Measurements from ENCODE around the gene ECHDC3. TPM values are rescaled to one million over a fixed set of nuclear protein-coding genes. Genes with fewer than 3 reads are reported as not detected.

Gene ECHDC3
- total and polyA plus RNA-seq, 2 of the 13 experiments (the other 11 are each of a cell fraction or from before 2014, with no cell fraction given), result not detected

GRCh38 chr10:11699550-11700097 is 42.6 kb upstream of the ECHDC3 start (continued):
- TF ChIP-seq, protein P1, sequence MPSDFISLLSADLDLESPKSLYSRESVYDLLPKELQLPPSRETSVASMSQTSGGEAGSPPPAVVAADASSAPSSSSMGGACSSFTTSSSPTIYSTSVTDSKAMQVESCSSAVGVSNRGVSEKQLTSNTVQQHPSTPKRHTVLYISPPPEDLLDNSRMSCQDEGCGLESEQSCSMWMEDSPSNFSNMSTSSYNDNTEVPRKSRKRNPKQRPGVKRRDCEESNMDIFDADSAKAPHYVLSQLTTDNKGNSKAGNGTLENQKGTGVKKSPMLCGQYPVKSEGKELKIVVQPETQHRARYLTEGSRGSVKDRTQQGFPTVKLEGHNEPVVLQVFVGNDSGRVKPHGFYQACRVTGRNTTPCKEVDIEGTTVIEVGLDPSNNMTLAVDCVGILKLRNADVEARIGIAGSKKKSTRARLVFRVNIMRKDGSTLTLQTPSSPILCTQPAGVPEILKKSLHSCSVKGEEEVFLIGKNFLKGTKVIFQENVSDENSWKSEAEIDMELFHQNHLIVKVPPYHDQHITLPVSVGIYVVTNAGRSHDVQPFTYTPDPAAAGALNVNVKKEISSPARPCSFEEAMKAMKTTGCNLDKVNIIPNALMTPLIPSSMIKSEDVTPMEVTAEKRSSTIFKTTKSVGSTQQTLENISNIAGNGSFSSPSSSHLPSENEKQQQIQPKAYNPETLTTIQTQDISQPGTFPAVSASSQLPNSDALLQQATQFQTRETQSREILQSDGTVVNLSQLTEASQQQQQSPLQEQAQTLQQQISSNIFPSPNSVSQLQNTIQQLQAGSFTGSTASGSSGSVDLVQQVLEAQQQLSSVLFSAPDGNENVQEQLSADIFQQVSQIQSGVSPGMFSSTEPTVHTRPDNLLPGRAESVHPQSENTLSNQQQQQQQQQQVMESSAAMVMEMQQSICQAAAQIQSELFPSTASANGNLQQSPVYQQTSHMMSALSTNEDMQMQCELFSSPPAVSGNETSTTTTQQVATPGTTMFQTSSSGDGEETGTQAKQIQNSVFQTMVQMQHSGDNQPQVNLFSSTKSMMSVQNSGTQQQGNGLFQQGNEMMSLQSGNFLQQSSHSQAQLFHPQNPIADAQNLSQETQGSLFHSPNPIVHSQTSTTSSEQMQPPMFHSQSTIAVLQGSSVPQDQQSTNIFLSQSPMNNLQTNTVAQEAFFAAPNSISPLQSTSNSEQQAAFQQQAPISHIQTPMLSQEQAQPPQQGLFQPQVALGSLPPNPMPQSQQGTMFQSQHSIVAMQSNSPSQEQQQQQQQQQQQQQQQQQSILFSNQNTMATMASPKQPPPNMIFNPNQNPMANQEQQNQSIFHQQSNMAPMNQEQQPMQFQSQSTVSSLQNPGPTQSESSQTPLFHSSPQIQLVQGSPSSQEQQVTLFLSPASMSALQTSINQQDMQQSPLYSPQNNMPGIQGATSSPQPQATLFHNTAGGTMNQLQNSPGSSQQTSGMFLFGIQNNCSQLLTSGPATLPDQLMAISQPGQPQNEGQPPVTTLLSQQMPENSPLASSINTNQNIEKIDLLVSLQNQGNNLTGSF (CRISPR knock-in tag; IDR thresholded peaks at IDR 0.05), result no peak
- TF ChIP-seq ZFP36L2 (CRISPR knock-in tag; IDR thresholded peaks at IDR 0.05), result no peak
- TF ChIP-seq YY1 (IDR thresholded peaks at IDR 0.05; ENCODE audit: insufficient read depth, insufficient replicate concordance, low read depth, low read length), result peak; percentile 57
- peak; percentile 95 for TF ChIP-seq ZNF788 (CRISPR knock-in tag; IDR thresholded peaks at IDR 0.05; ENCODE audit: borderline replicate concordance)
- TF ChIP-seq, protein P2, sequence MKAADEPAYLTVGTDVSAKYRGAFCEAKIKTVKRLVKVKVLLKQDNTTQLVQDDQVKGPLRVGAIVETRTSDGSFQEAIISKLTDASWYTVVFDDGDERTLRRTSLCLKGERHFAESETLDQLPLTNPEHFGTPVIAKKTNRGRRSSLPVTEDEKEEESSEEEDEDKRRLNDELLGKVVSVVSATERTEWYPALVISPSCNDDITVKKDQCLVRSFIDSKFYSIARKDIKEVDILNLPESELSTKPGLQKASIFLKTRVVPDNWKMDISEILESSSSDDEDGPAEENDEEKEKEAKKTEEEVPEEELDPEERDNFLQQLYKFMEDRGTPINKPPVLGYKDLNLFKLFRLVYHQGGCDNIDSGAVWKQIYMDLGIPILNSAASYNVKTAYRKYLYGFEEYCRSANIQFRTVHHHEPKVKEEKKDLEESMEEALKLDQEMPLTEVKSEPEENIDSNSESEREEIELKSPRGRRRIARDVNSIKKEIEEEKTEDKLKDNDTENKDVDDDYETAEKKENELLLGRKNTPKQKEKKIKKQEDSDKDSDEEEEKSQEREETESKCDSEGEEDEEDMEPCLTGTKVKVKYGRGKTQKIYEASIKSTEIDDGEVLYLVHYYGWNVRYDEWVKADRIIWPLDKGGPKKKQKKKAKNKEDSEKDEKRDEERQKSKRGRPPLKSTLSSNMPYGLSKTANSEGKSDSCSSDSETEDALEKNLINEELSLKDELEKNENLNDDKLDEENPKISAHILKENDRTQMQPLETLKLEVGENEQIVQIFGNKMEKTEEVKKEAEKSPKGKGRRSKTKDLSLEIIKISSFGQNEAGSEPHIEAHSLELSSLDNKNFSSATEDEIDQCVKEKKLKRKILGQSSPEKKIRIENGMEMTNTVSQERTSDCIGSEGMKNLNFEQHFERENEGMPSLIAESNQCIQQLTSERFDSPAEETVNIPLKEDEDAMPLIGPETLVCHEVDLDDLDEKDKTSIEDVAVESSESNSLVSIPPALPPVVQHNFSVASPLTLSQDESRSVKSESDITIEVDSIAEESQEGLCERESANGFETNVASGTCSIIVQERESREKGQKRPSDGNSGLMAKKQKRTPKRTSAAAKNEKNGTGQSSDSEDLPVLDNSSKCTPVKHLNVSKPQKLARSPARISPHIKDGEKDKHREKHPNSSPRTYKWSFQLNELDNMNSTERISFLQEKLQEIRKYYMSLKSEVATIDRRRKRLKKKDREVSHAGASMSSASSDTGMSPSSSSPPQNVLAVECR (CRISPR knock-in tag; IDR thresholded peaks at IDR 0.05; ENCODE audit: borderline replicate concordance), result peak; percentile 61; the same call in 1 of the 2 replicates
- no peak for TF ChIP-seq ZFY (CRISPR knock-in tag; IDR thresholded peaks at IDR 0.05)
- peak; percentile 86; the same call in 1 of the 2 replicates for TF ChIP-seq IRF2 (CRISPR knock-in tag; IDR thresholded peaks at IDR 0.05)
- TF ChIP-seq ARID3A (IDR thresholded peaks at IDR 0.05; ENCODE audit: low read depth, low read length), result peak; percentile 68; the same call in 1 of the 2 replicates
- TF ChIP-seq, protein P3, sequence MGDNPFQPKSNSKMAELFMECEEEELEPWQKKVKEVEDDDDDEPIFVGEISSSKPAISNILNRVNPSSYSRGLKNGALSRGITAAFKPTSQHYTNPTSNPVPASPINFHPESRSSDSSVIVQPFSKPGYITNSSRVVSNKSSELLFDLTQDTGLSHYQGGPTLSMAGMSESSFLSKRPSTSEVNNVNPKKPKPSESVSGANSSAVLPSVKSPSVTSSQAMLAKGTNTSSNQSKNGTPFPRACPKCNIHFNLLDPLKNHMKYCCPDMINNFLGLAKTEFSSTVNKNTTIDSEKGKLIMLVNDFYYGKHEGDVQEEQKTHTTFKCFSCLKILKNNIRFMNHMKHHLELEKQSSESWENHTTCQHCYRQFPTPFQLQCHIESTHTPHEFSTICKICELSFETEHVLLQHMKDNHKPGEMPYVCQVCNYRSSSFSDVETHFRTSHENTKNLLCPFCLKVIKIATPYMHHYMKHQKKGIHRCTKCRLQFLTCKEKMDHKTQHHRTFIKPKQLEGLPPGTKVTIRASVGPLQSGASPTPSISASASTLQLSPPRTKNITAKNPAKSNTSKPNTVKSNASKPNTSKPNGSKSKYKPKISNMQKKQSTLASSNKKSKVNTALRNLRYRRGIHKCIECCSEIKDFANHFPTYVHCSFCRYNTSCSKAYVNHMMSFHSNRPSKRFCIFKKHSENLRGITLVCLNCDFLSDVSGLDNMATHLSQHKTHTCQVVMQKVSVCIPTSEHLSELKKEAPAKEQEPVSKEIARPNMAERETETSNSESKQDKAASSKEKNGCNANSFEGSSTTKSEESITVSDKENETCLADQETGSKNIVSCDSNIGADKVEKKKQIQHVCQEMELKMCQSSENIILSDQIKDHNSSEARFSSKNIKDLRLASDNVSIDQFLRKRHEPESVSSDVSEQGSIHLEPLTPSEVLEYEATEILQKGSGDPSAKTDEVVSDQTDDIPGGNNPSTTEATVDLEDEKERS (CRISPR knock-in tag; IDR thresholded peaks at IDR 0.05), result peak; percentile 95
- peak; percentile 48 for TF ChIP-seq STAG1 (CRISPR knock-in tag; IDR thresholded peaks at IDR 0.05)
- TF ChIP-seq RNF2 (conservative IDR thresholded peaks at IDR 0.05; ENCODE audit: low read depth), result peak; percentile 46; the same call in 1 of the 2 replicates
- TF ChIP-seq ZNF430 (CRISPR knock-in tag; IDR thresholded peaks at IDR 0.05), result no peak
- no peak; the same call in 1 of the 2 replicates for TF ChIP-seq NFIC (IDR thresholded peaks at IDR 0.05; ENCODE audit: low read length)

All from HepG2 (cell line).